DLD1 (cell line): ENCODE measurements around the gene GZMM.

Experiments used
- in situ Hi-C: cut with HindIII; loops from 2 replicates; pipeline ENCODE4 v1.10.0; 2017; ENCODE audit warnings: low sequenced_read_pairs

The GZMM gene

GRCh38 chr19:558770-559439, 15.1 kb downstream of the GZMM start:
- in situ Hi-C loops: no loop called here

GRCh38 chr19:560121-560520, 16.3 kb downstream of the GZMM start:
- in situ Hi-C loops: no loop called here

GRCh38 chr19:566403-566802, 22.6 kb downstream of the GZMM start:
- in situ Hi-C loops: no loop called here

GRCh38 chr19:566844-567243, 23.0 kb downstream of the GZMM start:
- in situ Hi-C loops: no loop called here

- in situ Hi-C loops: no loop called here
Measured at GRCh38 chr19:567296-567900, 23.5 kb downstream of the GZMM start.

- in situ Hi-C loops: no loop called here
Measured at GRCh38 chr19:570251-570686, 26.4 kb downstream of the GZMM start.

GRCh38 chr19:570937-571565, 27.2 kb downstream of the GZMM start:
- in situ Hi-C loops: no loop called here

- in situ Hi-C loops: no loop called here
Measured at GRCh38 chr19:571566-571974, 27.7 kb downstream of the GZMM start.

- in situ Hi-C loops: no loop called here
Measured at GRCh38 chr19:572140-572742, 28.4 kb downstream of the GZMM start, which contains the start of gene BSG. TSS of gene BSG (plus strand) at chr19:572596. CDS start at chr19:572635, 39 bp downstream.

GRCh38 chr19:572743-573518, 29.1 kb downstream of the GZMM start:
- in situ Hi-C loops: no loop called here

- in situ Hi-C loops: no loop called here
Measured at GRCh38 chr19:573519-573825, 29.6 kb downstream of the GZMM start.

- in situ Hi-C loops: no loop called here
Measured at GRCh38 chr19:574658-575526, 31.0 kb downstream of the GZMM start.

GRCh38 chr19:575527-576506, 32.0 kb downstream of the GZMM start:
- in situ Hi-C loops: no loop called here

GRCh38 chr19:576768-577438, 33.0 kb downstream of the GZMM start:
- in situ Hi-C loops: no loop called here

GRCh38 chr19:577439-578392, 33.9 kb downstream of the GZMM start:
- in situ Hi-C loops: no loop called here

GRCh38 chr19:579111-579841, 35.4 kb downstream of the GZMM start:
- in situ Hi-C loops: no loop called here

GRCh38 chr19:579842-580155, 35.9 kb downstream of the GZMM start:
- in situ Hi-C loops: no loop called here
